Activated effector memory CD4-positive, alpha-beta T cell treated with Interleukin-2 at 50 U/mL for 16 hours (primary cell): ENCODE measurements around the gene BICRA.
"Not testable (repeated sequence)": the region's sequence is repeated elsewhere in the genome, so short reads cannot be mapped to it uniquely, and the experiment has no call there.

ENCODE experiments used
- DNase-seq: peaks from one replicate; pipeline ENCODE4 v3.0.0-alpha.2; 2020

Gene BICRA

GRCh38 chr19:47631681-47632446 is 22.9 kb downstream of the BICRA start:
- no peak for DNase-seq

DNA sequence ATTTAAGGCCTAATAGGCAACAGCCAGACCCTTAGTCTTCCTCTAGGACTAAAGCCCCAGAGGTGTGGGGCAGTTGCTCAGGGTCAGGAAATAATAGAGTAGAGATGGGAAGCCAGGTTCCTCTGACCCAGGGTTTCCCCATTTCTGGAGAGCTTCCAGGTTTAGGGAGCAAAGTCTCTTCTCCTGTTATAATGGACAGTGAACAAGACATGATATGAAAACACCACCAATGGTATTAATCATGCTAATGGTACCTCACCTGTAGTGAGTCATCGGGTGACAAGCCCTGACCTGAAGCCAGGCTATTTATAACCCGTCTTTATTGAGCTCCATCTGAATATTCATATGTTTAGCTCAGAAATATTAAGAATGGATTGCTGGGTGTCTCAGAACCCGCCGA is 24.6 kb downstream of the BICRA start:
- DNase-seq = no peak

- no peak for DNase-seq
These were observed 25.1 kb downstream of the BICRA start for GRCh38 chr19:47633996-47634395.

DNA sequence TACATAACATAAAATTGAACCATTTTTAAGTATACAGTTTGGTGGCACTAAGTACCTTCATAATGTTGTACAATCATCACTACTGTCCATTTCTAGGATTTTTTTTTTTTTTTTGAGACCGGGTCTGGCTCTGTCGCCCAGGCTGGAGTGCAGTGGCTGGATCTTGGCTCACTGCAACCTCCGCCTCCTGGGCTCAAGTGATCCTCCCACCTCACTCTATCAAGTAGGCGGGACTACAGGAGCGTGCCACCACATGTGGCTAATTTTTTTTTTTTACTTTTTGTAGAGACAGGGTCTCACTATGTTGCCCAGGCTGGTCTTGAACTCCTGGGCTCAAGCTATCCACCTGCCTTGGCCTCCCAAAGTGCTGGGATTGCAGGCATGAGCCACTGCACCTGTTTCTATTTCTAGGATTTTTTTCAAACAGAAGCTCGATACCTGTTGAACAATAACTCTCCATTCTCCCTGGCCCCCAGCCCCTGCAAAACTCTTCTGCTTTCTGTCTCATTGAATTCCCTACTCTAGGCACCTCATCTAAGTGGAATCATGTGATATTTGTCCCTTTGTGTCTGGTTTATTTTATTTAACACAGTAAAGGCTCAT is 26.3 kb downstream of the BICRA start:
- DNase-seq = not testable (repeated sequence)

DNA sequence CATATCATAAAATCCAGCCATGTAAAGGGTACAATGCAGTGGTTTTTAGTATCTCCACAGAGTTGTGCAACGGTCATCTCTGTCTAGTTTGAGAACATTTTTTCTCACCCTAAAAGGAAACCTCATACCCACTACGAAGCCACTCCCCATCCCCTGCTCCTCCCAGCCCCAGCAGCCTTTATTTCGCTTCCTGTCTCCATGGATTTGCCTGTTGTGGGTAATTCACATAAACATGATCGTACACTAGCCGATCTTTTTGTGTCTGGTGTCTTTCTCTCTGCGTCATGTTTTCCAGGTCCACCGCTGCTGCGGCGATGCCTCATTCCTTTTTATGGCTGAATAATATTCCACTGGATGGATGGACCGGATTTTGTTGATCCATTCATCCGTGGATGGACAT is 28.6 kb downstream of the BICRA start:
- no peak for DNase-seq

DNA sequence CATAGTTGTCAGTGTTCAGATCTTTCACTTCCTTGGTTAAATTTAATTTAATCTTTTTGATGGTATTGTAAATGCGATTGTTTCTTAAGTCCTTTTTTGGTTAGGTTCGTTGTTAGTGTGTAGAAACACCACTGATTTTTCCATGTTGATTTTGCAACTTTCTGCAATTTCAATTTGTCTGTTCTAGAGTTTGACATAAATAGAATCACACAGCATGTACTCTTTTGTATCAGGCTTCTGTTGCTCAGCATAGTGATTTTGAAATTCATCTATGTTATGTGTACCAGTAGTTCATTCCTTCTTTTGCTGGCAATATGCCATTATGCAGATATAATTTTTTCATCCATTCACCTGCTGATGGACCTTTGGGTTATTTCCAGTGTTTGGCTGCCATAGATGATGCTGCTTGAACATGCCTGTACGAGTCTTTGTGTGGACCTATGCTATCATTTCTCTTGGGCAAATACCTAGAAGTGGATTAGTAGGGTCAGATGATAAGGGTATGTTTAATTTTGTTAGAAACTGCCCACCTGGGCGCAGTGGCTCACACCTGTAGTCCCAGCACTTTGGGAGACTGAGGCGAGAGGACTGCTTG is 33.1 kb downstream of the BICRA start:
- DNase-seq = no peak

- no peak for DNase-seq
These were observed 34.3 kb downstream of the BICRA start for GRCh38 chr19:47643281-47643680.

GRCh38 chr19:47644199-47644598 is 35.3 kb downstream of the BICRA start:
- DNase-seq = no peak

DNA sequence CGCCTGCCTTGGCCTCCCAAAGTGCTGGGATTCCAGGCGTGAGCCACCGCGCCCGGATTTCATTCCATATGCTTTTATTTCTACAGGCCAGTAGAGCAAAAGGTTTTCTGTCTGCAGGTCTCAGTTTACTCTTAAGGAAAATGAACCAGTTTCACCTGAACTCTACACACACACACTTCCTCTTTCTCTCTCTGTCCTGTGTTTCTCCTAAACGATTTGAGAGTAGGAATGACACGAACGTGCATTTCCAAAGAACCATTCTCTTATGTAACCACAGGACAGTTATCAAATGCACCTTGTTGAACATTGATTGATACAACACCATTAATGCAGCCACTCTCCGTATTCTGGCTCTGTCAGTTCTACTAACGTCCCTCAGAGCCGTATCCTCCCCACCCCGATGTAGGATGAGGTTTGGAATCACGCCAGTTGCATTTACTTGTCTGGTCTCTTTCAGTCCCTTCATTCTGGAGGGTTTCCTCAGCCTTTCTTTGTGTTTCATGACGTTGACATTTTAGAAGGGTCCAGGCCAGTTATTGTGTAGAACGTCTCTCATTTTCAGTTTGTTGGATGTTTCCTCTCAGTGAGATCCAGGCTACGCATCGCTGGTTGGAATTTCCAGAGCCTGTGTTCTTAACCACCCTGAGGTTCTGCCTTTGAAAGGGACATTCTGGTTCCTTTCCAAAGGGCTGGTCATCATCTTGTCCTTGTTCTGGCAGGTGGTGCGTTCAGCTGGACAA is 36.0 kb downstream of the BICRA start:
- no peak for DNase-seq

- no peak for DNase-seq
These were observed 38.0 kb downstream of the BICRA start for GRCh38 chr19:47646924-47647323.

- no peak for DNase-seq
These were observed 40.7 kb downstream of the BICRA start for GRCh38 chr19:47649588-47649987.

DNA sequence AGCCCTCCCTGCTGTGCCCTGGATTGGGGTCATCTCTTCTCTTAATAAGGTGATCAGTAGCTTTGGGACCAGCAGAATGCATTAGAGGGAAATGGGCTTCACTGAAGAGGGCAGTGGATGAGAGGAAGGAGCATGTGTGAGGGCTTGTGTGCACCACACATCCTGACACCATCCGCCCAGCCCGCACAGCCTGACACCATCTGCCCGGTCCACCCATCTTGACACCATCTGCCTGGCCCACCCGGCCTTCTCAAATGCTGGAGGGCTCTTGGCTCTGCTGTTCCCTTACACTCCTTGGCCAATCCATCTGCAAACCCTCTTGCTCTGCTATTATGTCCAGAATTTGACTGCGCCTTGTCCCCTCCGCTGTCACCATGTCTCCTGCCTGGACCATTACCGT is 41.8 kb downstream of the BICRA start:
- DNase-seq = no peak

DNA sequence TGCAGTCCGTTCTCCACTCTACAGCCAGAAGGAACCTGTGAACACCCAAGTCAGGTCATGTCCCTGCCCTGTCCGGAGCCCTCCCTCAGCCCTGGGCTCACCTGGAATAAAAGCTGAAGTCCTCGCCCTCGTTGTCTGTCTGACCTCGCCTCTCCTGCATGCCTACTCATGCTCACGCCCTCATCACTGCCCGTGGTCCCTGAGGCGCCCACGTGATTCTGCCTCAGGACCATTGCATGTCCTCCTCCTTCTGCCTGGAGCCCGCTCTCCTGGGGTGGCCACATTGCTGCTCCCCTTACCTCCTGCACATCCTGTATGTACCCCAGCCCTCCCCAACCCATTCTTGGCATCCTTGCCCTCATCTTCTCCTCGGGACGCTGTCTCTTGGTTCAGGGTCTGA is 42.2 kb downstream of the BICRA start:
- DNase-seq = no peak

DNA sequence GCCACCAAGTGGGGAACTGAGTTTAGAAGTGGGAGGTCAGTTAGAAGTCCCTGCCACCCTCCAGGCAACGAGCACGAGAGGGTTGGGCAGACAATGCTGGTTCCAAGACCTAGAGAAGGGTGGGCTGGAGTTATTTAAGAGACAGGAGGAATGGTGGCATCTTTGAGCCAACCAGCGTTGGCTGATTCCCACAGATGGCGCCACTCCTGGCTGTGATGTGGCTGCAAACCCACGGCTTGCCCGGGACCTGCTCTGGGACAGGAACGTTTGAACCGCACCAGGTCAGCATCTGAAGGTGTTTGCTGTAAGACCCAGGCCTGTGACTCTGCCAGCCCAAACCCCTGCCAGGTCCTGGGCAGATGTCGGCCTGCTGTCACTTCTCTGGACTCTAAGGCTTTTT is 42.8 kb downstream of the BICRA start:
- no peak for DNase-seq

DNA sequence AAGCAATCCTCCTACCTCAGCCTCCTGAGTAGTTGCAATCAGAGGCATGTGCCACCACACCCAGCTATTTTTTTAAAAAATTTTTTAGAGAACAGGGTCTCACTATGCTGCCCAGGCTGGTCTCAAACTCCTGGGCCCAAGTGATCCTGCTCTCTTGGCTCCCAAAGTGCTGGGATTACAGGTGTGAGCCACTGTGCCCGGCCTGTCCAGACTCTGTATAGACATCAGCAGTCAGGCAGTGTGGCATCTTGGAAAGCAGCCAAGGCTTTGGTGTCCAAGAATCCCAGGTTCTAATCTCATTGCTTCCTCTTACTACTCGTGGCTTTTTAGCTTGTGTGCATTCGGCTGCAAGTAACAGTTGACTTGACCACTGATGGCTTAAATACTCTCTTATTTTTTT is 43.4 kb downstream of the BICRA start:
- DNase-seq = no peak

DNA sequence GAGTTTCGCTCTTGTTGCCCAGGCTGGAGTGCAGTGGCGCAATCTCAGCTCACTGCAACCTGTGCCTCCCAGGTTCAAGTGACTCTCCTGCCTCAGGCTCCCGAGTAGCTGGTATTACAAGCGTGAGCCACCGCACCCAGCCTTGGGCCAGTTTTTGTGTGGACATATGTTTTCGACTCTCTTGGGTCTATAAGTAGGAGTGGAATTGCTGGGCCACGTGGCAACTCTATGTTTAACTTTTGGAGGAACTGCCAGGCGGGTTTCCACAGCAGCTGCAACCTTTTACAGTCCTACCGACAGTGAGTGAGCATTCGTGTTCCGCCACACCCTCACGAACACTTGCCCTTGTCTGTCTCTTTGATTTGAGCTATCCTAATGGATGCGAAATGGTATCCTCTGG is 44.9 kb downstream of the BICRA start:
- no peak for DNase-seq

- no peak for DNase-seq
These were observed 48.8 kb downstream of the BICRA start for GRCh38 chr19:47657719-47658118.

GRCh38 chr19:47658431-47659348 is 49.8 kb downstream of the BICRA start:
- no peak for DNase-seq

GRCh38 chr19:47660435-47660832 is 51.5 kb downstream of the BICRA start:
- no peak for DNase-seq

- DNase-seq = no peak
These were observed 52.2 kb downstream of the BICRA start for GRCh38 chr19:47661161-47661560.

GRCh38 chr19:47661611-47662010 is 52.7 kb downstream of the BICRA start:
- no peak for DNase-seq

DNA sequence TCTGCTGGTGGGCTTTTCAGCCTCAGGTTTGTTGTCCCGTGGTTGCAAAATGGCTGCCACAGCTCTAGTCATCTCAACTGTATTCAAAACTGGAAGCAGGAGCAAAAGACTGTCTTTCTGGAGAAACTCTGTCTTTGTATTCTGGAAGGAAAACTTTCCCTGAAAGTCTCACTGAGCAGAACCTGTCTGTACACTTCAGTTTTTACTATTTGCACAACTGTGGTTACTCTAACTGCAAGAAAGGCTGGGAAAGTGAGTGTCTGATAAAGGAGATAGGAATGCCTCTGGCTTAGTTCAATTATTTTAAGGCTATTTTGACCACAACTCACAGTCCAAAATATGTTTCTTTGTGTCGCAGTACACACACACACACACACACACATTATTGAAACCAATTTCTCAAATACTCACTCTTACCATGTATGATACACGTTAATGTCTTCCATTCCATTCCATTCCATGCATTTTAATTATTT is 54.5 kb downstream of the BICRA start:
- DNase-seq = no peak
